AG09309 (cell line): ENCODE results near the gene CRP.

ENCODE experiments used
- DNase-seq: peaks from one replicate; pipeline ENCODE4 v3.0.0-alpha.2; 2010; ENCODE audit warnings: low read depth
- H3K4me3 ChIP-seq: 2 replicates; pipeline ENCODE4 v1.5.1; 2011; ENCODE audit warnings: mild to moderate bottlenecking, low read depth, low read length, moderate library complexity; ENCODE audit not compliant: control insufficient read depth
- CTCF ChIP-seq: IDR thresholded peaks from 2 replicates; pipeline ENCODE4 v1.5.1; 2011; ENCODE audit warnings: mild to moderate bottlenecking, low read depth, low read length, inconsistent platforms; ENCODE audit not compliant: insufficient read depth, control insufficient read depth; ENCODE audit errors: missing control alignments

Gene CRP

GRCh38 chr1:159714529-159714928, at the start of gene CRP:
Gene CRP (minus strand): TSS chr1:159714589. CDS start chr1:159714485, 104 bp downstream.
- TF ChIP-seq CTCF, result no peak
- DNase-seq, result no peak
- no peak within 1 kb of the TSS for H3K4me3 ChIP-seq

- TF ChIP-seq CTCF, result no peak
- DNase-seq, result no peak
- no peak overlapping the region for H3K4me3 ChIP-seq
Observed at GRCh38 chr1:159763686-159764085, 49.3 kb upstream of the CRP start.

- H3K4me3 ChIP-seq, result no peak overlapping the region
- TF ChIP-seq CTCF, result no peak
- no peak for DNase-seq
Observed at GRCh38 chr1:159756397-159756796, 42.0 kb upstream of the CRP start.

GRCh38 chr1:159755451-159756007, 41.1 kb upstream of the CRP start:
- H3K4me3 ChIP-seq, result no peak overlapping the region
- DNase-seq, result no peak
- no peak for TF ChIP-seq CTCF

- no peak overlapping the region for H3K4me3 ChIP-seq
- TF ChIP-seq CTCF, result no peak
- DNase-seq, result no peak
Observed at GRCh38 chr1:159753386-159753785, 39.0 kb upstream of the CRP start.

GRCh38 chr1:159752135-159752580, 37.8 kb upstream of the CRP start:
- no peak overlapping the region for H3K4me3 ChIP-seq
- no peak for TF ChIP-seq CTCF
- peak; percentile 63 for DNase-seq

GRCh38 chr1:159751031-159751430, 36.6 kb upstream of the CRP start:
- H3K4me3 ChIP-seq, result no peak overlapping the region
- DNase-seq, result no peak
- TF ChIP-seq CTCF, result no peak
